K562 (cell line): ENCODE data around the gene RERE.

Source experiments
- BMI1 ChIP-seq: fragments of 150-350 bp; IDR thresholded peaks from 2 replicates; pipeline ENCODE4 v1.6.1; 2014; ENCODE audit warnings: low read length
- CREB1 ChIP-seq, 2 experiments: sonication (generic) in 1 of 2; formaldehyde crosslinking in 1 of 2; IDR thresholded peaks; 2 replicates each; pipeline versions ENCODE4 v1.6.1 to v1.8.0; 2012 to 2022; ENCODE audit warnings: inconsistent platforms in 1 of 2, mild to moderate bottlenecking in 1 of 2, missing genetic modification reagents in 1 of 2, moderate library complexity in 1 of 2
- HLTF ChIP-seq: fragments of 450-650 bp; IDR thresholded peaks from 2 replicates; pipeline ENCODE4 v1.6.1; 2016
- L3MBTL2 ChIP-seq: fragments of 450-650 bp; IDR thresholded peaks from 2 replicates; pipeline ENCODE4 v1.6.1; 2016; ENCODE audit warnings: mild to moderate bottlenecking, moderate library complexity
- NR1H2 ChIP-seq: sonication (generic); formaldehyde crosslinking; IDR thresholded peaks from 2 replicates; pipeline ENCODE4 v1.4.0; 2020; ENCODE audit warnings: mild to moderate bottlenecking, missing genetic modification reagents
- PHF8 ChIP-seq: fragments of 200-600 bp; sonication (generic); IDR thresholded peaks from 2 replicates; pipeline ENCODE4 v1.6.1; 2012; ENCODE audit warnings: mixed run types, mild to moderate bottlenecking, inconsistent platforms, low read length, moderate library complexity, borderline replicate concordance
- POLR2AphosphoS5 ChIP-seq: IDR thresholded peaks from 2 replicates; pipeline ENCODE4 v1.6.1; 2011; ENCODE audit warnings: mild to moderate bottlenecking, low read depth, low read length, moderate library complexity; ENCODE audit not compliant: control insufficient read depth, insufficient read depth
- RFX1 ChIP-seq: fragments of 450-650 bp; IDR thresholded peaks from 2 replicates; pipeline ENCODE4 v1.6.1; 2016; ENCODE audit warnings: mild to moderate bottlenecking, moderate library complexity
- USF2 ChIP-seq: sonication (generic); formaldehyde crosslinking; IDR thresholded peaks from 2 replicates; pipeline ENCODE4 v1.5.0; 2020; ENCODE audit warnings: missing genetic modification reagents
- ZNF282 ChIP-seq: sonication (generic); formaldehyde crosslinking; IDR thresholded peaks from 2 replicates; pipeline ENCODE4 v1.8.1; 2023; ENCODE audit warnings: missing genetic modification reagents
- TF ChIP-seq, protein P1 (sequence below): sonication (generic); formaldehyde crosslinking; IDR thresholded peaks from 2 replicates; pipeline ENCODE4 v1.8.1; 2022; ENCODE audit warnings: missing genetic modification reagents
- TF ChIP-seq, protein P2 (sequence below): sonication (generic); formaldehyde crosslinking; IDR thresholded peaks from 2 replicates; pipeline ENCODE4 v1.9.0; 2022; ENCODE audit warnings: mild to moderate bottlenecking, missing genetic modification reagents

DNA sequence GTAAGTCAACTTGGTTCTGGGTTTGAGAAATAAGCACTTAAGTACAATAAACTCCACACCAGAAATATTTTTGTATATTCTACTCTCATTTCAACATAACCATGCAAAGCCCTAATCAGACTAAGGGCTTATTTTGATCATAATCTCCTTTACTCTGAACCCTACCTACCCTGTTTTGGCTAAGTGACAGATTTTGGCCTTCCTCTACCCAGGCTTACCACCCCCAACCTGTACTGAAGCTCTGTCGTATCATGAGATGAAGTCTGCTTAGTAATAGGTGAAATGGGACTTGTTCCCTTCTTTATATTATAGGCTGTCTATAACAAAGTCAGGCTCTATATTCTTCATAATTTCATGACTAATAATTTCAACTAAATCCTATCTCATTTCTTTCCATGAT, 135.5 kb downstream of the RERE start:
- TF ChIP-seq RFX1 (no peak), L3MBTL2 (no peak), PHF8 (no peak), NR1H2 (CRISPR knock-in tag) (no peak), USF2 (no peak), CREB1 (IDR thresholded peaks at IDR 0.05) (no peak), CREB1 (CRISPR knock-in tag; IDR thresholded peaks at IDR 0.05) (no peak), HLTF (no peak), POLR2AphosphoS5 (no peak), ZNF282 (no peak), BMI1 (no peak)
- TF ChIP-seq, protein P1, sequence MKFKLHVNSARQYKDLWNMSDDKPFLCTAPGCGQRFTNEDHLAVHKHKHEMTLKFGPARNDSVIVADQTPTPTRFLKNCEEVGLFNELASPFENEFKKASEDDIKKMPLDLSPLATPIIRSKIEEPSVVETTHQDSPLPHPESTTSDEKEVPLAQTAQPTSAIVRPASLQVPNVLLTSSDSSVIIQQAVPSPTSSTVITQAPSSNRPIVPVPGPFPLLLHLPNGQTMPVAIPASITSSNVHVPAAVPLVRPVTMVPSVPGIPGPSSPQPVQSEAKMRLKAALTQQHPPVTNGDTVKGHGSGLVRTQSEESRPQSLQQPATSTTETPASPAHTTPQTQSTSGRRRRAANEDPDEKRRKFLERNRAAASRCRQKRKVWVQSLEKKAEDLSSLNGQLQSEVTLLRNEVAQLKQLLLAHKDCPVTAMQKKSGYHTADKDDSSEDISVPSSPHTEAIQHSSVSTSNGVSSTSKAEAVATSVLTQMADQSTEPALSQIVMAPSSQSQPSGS (CRISPR knock-in tag): no peak
- TF ChIP-seq, protein P2, sequence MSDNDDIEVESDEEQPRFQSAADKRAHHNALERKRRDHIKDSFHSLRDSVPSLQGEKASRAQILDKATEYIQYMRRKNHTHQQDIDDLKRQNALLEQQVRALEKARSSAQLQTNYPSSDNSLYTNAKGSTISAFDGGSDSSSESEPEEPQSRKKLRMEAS (CRISPR knock-in tag): no peak
